ENCODE results near the gene RERGL.
"Not testable (repeated sequence)": the region's sequence is repeated elsewhere in the genome, so short reads cannot be mapped to it uniquely, and the experiment has no call there.

RERGL gene, protein sequence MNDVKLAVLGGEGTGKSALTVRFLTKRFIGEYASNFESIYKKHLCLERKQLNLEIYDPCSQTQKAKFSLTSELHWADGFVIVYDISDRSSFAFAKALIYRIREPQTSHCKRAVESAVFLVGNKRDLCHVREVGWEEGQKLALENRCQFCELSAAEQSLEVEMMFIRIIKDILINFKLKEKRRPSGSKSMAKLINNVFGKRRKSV

DNA sequence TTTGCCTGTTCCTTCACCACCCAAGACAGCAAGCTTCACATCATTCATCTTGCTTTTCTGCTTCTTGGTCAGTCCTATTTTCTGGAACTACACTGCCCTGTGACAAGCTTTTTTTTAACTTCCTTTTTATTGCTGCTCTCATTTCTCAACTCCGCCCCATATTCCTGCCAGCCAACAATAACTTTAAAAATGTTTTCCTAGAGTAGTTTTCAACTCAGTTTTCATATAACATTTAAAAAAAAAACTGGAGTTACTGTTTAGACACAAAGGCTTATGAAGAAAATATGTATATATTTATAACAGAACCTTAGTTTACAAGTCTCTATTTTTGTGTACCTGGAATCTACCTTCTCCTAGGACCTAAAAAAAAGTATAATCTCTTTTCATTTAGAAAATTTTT, at the start of gene RERGL:
Gene RERGL, minus strand, starts transcription at position 101 of the 400 bp plus-strand sequence. Its CDS starts 53 bp downstream, at position 48.
- no peak for DNase-seq

DNA sequence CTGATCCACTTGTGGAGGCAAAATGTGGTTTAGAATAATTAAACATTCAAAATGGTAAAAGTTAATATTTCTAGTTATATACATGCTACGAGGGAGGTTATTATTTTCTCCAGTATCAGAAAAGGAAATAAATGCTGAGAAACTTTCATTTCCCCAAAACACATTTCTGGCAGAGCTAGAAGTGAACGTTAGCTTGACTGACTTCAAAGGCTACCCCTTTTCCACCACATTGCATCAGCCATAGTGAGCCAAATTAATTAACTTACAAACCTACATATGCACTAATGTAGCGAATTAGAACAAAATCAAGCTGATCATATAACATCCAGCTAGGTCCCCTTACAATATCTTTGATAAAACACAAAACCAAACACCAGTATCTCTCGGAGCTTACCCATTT, 49.3 kb upstream of the RERGL start:
- DNase-seq = no peak

DNA sequence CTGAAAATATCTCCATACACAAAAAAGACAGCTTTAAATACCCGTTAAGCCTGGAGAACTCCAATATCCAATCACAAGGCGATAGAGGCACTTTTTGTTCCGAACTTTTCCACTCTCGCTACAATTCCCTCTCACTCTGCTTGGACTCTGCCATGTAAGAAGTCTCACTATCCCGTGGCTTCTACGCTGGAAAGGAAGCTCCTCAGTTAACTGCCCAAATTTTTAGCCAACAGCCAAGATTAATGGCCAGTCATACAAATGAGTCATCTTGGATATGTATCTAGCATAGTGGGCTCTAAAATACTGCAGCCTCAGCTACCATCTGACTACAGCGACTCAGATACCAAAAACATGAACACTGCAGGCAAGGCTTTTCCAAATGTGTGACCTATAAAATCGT, 45.5 kb upstream of the RERGL start:
- DNase-seq = no peak

DNA sequence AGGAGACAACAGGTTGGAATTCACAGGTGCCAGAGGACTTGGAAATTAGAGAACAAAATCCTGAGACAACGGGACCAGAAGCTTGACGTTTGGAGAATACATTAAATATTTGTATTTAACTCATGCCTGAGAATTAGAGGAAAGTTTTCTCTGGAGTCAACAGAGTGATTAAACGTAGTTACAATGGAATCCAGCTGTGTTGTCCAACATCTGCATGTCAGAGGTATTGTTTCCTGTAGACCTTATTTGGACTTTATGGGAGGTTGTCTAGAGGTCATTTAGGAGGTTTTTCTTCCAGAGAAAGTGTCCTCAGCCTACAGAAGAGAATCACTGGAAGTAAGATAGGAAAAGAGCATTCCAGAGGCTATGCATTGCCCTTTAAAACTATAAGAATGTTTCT, 45.1 kb upstream of the RERGL start:
- no peak for DNase-seq

DNA sequence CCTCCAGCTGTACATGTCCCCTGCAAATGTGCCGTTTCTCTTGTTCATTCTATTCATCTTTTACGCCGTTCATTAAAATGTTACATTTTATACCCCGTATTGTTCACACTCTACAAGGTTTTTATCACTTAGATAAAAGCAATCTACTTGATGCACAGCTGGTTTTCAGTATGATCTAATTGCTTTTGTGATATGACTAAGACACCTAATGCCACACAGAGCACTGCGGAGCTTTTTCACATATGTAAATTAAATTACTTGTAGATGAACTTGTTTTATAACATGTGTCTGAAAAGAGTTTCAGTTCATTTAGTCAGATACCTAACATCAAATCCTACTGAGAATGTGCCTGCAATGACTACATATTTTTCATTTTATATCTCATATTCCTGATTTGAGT, 40.9 kb upstream of the RERGL start:
- DNase-seq = no peak

DNA sequence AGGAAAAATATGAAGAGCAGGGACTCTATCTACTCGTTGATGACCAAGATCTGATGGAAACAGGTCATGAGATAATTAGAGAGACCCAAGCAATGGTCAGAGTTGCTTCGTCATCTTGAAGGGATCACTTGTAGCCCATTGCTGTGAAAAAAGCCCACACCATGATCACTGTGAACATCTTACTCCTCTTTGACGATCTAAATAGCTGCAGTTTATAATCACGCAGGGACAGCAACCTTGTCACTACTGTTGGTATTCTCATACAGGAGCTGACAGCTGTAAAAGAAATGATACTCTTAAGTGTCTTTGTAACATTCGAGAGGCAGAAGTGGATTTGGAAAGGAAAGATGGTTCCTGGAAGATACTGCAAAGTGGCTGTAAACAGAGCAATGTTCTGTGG, 33.7 kb upstream of the RERGL start:
- no peak for DNase-seq

DNA sequence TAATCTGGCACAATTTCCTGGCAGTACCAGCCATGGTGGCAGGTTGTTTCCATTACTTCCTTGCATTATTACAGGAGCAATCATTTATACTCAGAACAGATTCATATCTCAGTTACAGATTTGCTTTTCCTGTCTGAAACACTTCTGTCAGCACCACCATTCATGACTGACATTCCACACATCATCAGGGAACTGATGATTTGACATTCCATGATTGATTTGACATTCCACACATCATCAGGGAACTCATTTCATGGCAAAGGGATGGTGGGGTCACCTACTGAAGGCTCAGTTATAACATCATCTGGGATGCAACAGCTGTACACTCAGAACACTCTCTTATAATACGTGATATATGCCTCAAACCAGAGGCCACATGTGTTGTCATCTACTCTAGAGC, 30.9 kb upstream of the RERGL start:
- no peak for DNase-seq

DNA sequence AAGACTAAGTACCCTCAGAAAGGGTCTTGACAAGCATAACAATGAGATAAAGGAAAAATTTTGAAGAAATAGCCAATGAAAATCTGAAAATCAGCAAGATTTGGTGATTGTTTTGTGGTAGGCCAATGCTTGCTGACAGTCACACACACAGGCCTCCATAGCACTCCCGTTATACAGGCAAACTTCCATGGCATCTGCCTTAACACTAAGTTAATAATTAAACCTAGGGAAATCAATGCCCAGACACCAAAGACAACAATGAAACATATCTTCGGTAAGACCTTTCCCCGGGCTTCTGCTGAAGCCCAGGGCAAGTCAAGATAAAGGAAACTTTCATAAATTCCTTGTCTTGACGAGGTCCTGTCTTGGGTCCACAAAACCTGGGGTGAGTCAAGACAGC, 18.6 kb upstream of the RERGL start:
- DNase-seq = no peak

DNA sequence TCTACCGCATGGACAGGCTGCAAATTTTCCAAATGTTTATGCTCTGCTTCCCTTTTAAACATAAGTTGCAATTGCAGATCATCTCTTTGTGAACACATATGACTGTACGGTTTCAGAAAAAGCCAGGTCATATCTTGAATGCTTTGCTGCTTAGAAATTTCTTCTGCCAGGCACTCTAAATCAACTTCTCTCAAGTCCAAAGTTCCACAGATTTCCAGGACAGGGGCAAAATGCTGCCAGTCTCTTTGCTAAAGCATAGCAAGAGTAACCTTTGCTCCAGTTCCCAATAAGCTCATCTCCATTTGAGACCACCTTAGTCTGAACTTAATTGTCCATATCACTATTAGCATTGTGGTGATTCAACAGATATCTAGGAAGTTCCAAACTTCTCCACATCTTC, 13.6 kb upstream of the RERGL start:
- DNase-seq = no peak

DNA sequence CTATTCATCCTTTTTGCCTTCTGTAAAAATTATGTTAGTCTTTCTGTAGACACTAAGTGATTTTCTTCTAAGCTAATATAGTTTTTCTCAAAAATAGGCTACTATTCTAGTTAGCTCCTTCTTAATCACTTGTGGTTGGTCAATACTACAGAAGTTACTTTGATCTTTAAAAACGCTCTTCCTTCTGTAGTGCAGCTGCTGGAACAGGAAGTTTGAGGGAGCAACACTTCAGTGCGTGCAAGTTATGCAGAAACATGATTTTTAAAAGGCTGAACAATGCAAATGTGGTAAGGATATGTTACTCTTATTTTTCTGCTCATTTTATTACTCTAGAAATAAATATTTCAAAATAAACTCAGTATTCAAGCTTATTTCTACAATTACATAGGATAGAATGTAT, 11.1 kb upstream of the RERGL start:
- no peak for DNase-seq

DNA sequence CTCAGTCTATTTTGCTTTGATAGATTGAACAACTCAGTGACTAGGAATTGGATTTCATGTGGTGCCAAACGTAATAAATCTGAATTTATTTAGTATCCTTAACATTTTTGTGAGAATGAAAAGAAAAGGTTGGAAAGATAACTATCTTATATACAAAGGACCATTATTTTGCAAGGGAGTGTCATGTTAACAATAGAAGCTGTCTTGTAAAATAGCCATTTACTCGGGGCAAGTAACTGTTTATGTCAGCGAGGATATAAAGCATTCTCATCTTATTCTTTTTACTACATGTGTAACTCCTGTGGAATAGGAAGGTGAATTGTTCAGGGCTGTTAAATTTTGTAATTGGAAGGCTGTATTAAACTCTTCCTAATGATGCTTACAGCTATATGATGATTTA, 5.9 kb downstream of the RERGL start:
- no peak for DNase-seq

DNA sequence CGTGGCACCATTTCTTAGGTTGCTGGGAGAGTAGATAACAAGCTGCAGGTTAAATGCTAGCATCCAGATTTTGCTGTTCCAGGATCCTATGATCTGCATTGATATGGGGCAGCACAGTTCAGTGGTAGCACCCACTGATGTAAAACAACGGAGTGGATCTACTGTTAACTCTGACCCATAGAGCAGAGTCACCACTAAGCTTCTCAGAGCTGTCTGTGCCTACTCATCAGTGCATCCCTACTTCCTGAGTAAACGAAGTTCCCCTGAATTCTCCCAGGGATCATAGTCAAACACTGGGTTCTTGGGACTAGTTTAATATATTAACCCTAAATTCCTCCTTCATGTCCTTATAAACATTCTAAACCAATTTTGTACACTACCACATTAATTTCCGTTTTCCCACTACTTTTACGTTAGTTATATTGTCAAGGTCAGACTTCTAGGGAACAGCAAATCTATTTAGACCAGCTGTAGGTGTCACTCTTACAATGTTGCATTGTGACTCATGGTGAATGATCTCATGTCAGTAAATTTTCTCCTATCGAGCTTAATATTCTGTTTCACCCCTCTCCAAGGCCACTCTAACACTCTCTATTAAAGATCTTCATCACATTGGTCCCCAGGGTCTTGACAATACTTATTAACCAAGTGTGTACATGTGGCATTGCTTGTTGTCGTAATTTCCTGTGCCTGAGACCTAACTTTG, 10.3 kb downstream of the RERGL start:
- no peak for DNase-seq

DNA sequence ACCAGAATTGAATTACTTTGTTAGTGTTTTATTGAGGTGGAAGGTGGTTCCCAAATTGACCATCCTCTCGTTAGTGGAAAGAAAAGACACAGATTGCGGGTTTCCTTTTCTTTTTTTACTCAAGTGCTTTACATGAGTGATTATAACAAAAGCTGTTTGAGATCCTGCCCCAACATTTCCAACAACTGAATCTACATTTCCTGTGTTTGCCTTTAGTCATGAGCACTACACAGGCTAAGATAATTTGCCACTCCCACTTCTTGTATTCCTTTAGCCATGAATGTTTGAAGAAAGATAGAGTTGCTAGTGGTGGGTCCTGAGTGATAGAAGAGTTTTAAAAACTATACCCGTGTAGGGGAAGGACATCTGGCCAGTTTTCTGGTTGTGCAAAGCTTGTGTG, 16.0 kb downstream of the RERGL start:
- no peak for DNase-seq

DNA sequence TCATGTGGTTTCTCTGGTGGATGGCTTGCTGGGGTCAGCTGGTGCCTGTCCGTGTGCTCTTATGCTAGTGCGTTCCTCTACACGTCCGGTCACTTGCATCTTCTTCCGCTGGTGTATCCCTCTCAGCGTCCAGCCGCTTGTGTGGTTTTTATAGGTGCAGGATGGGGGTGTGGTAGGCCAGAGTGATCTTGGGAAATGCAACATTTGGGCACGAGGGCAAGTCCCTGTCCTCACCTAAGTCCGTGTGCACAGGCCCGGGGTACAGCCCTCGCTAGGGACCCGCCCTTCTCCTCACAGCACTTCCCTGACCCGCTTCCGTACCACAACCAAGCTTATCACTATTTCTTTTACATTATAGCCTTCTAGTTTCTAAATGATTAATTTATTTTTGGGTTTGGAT, 17.3 kb downstream of the RERGL start:
- DNase-seq = no peak

DNA sequence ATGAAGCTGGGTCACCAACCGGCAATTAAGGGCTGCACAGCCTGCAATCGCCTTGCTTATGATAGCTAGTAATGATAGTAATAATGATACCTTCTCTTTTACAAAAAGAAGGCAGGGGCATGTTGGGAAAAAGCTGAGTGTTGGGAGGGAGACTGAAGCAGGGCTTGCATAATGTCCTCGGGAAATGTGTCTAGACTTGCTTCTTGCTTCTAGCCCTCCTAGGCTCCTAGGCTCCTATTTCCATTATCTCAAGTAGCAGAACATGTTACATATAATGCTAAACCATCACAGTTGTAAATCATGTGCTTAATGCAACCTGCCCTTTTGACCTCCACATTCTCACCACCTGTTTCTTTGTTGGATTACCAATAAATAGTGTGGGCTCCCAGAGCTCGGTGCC, 18.7 kb downstream of the RERGL start:
- DNase-seq = no peak

DNA sequence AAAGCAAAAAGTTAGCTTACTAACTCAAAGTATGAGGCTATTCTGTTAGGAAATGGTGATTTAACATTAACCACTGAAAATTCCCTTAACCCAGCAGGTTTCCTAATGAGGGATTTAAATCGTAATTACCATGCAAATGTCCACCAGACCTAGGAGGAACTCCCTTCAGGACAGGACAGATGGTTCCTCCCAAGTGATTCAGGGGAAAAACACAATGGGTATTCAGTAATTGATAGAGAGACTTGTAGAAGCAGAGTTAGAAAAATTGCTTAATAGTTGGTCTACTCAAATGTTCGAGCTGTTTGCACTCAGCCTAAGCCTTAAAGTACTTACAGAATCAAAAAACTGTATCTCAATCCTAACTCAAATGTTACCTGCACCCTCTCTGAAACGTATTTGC, 21.6 kb downstream of the RERGL start:
- DNase-seq = no peak

DNA sequence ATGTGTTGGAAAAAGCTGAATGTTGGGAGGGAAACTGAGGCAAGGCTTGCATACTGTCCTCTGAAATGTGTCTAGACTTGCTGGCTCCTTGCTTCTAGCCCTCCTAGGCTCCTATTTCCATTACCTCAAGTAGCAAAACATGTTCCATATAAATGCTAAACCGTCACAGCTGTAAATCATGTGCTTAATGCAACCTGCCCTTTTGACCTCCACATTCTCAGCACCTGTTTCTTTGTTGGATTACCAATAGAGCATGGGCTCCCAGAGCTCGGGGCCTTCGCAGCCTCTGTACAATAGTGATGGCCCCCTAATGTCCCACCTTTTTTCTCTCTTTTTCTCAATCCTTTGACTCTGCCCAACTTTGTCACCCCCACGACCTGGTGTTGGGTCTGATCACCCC, 23.3 kb downstream of the RERGL start:
- no peak for DNase-seq

DNA sequence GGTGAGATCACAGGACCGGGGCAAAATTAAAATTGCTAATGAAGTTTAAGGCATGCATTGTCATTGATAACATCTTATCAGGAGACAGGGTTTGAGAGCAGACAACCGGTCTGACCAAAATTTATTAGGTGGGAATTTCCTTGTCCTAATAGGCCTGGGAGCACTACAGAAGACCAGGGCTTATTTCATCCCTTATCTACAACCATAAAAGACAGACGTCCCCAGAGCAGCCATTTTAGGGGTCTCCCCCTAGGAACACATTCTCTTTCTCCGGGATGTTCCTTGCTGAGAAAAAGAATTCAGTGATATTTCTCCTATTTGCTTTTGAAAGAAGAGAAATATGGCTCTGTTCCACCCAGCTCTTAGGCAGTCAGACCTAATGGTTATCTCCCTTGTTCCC, 27.1 kb downstream of the RERGL start:
- DNase-seq = not testable (repeated sequence)

DNA sequence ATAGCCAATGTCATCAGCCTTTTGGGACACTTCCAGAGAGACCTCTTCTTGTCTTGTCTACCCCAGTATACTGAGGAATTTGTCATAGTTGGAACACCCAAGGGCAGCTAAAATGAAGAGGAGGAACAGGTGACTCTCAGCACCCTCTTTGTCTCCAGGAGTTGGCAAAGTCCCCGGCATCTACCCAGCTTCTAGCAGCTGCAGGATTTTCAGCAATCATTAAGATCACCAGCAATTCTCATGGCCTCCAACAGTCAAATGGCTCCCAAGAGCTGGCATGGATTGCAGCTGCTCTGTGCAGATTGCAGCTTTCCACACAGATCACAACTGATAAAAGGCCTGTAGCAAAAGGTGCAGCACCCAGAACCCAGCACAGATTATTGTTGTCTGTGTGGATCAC, 32.9 kb downstream of the RERGL start:
- DNase-seq = no peak

DNA sequence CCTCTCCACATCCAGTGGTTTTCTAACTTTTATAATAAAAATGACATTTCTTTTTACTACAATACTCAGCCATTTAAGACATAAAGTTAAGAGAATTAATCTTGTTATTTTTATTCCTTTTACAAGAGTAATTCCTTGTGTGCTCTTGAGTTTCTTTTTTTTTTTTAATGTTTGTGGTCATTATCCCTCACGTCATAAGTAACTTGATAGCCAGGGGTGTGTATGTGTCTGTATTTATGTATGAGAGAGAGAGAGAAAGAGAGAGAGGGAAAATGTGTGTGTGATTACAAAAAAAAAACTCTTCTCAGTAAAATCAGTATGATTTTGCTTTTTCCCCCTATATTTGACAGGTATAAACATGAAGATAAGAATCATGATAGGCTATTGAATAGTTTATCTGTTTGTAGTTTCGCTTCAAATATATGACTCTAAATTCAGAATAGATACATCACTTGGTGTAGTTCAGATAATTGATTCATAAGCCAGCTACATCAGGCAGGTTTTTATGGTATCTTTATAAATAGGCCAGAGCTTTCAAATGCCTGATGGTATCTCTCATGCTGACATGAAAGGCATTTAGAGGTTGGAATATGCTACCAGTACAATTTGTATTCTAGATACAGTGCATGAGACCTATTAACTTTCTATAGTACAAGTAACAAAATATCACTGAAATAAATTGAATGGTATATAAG, 34.9 kb downstream of the RERGL start:
- no peak for DNase-seq

DNA sequence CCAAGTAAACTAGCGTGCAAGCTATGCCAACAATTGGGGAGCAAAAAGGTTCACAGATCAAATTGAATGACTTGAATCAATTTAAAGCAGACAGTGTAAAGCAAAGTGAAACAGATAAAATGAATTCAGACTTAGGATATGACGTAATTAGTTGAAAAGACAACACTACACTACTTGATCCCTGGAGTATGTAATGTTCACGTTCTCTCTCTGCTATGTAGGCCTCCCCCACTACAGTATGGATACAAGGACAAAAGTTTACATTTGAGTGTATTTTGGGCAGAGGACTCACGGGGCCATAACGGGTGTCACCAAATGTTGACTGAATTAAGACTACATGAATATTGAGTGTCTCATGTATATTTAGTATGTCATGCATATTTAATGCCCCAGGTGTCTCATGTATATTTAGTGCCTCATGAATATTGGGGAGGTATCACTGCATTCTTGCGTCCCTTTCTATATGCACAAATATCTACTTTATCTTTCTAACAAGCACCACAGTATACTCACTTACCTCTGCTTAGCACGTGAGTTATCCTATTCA, 44.5 kb downstream of the RERGL start:
- DNase-seq = no peak

DNA sequence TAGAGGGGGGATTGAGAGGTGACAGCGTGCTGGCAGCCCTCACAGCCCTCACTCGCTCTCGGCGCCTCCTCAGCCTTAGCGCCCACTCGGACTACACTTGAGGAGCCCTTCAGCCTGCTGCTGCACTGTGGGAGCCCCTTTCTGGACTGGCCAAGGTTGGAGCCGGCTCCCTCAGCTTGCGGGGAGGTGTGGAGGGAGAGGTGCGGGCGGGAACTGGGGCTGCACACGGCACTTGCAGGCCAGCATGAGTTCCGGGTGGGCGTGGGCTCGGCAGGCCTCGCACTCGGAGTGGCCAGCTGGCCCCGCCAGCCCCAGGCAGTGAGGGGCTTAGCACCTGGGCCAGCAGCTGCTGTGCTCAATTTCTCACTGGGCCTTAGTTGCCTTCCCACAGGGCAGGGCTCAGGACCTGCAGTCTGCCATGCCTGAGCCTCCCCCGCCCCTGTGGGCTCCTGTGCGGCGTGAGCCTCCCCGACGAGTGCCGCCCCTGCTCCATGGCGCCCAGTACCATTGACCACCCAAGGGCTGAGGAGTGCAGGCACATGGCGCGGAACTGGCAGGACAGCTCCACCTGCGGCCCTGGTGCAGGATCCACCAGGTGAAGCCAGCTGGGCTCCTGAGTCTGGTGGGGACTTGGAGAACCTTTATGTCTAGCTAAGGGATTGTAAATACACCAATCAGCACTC, 49.8 kb downstream of the RERGL start:
- DNase-seq = not testable (repeated sequence)

Data from activated CD4-positive, CD25-positive, alpha-beta regulatory T cell treated with anti-CD3 and anti-CD28 coated beads, Interleukin-2, amount 50 U/mL, for 72 hours (primary cell).